Suppressor macrophage treated with lipopolysaccharide for 1 hour (primary cell): Measurements from ENCODE around the gene SVOPL.
A peak's percentile ranks its signal among the peaks of the same experiment; 100 is the strongest.

ENCODE experiments used
- DNase-seq, 3 donors: peaks; one replicate each; pipeline ENCODE4 v3.0.0-alpha.2; 2020 to 2022

Gene SVOPL

DNA sequence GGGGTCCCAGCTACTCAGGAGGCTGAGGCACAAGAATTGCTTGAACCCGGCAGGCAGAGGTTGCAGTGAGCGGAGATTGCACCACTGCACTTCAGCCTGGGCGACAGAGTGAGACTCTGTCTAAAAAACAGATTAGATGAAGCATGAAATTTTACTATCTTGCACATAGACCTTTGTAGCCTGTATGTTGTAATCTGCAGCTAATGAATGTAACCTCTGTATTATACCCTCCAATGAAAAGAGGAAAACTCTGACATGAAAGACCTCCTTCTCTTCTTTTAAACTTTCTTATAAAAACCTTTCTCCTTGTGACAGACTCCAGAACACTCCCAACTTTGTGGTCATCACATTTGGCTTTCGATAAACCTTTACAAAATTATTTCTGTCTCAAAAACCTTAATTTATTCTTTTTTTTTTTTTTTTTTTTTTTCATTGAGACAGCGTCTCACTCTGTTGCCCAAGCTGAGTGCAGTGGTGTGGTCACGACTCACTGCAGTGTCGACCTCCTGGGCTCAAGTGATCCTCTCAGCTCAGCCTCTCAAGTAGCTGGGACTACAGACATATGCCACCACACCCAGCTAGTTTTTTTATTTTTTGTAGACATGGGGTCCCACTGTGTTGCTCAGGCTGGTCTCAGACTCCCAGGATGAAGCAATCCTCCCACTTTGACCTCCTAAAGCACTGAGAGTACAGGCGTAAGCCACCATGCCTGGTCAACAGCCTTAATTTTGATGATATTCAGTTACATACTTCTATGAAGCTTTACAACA is 97.4 kb downstream of the SVOPL start:
- peak in 2 of 3 donors; percentile 5 to 15 for DNase-seq

DNA sequence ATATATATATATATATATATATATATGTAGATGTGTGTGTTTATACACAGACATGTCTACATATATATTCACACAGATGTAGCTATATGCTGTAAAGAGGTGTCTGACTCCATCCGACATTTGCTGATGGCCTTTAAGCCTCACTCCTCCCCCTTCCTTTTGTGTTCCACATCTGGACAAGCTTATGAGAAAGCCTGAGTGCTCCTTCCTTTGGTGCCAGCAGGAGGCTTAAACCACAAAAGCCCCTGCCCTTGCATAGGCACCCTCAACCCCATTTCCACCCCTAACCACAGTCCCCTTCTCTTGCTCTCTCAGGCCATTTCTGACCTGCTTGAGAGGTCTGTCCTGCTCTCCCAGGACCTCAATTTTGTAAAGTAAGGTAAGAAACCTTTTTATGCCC is 98.7 kb downstream of the SVOPL start:
- DNase-seq, result no peak

DNA sequence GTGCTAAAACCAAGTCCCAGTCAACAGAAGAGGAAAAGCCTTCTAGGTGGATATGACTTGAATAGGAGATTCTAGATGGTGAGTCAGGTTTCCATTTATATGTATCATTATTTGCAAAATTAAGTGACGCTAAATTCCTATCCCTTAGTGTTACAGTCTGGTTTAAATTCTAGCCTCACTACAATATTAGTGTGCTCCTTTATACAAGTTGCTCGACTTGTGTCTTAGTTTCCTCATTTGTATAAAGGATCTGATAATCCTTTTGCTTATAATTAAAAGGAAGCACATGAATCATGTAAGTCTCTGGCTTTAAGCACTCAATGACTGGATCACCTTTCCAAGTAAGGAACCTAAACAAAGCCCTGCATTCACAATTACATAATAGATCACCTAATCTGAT is 105.7 kb downstream of the SVOPL start:
- DNase-seq, result no peak

DNA sequence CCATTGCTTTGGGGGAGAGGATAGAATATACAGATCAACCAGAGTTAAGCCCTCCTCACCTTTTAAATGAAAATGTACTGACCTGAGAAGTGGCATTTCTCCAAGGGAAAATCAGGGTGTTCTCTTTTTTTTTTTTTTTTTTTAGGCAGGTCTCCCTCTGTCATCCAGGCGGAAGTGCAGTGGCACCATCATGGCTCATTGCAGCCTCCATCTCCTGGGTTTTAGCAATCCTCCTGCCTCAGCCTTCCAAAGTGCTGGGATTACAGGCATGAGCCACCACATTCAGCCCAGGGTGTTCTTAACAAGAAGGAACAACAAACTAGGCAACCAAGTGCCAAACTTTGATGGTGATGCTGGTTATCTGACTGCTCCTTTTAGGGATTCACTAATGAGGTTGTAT is 111.0 kb downstream of the SVOPL start:
- no peak for DNase-seq

DNA sequence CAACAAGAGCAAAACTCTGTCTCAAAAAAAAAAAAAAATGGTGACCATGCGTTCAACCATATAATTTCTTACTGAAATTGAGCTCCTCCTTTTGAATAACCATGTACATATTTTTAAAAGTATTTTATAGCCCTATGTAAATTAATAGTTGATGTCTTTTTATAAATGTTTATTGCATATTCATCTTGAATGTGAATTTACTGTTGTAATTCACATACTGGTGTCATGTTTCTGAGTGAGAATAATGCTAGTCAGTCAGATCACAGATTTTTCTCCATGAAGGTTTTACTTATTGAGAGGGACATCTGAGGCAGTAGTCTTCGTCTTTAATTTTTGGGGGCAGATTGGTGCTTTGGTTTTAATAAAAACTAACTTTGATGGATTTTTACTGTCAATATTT is 112.2 kb downstream of the SVOPL start:
- no peak for DNase-seq

DNA sequence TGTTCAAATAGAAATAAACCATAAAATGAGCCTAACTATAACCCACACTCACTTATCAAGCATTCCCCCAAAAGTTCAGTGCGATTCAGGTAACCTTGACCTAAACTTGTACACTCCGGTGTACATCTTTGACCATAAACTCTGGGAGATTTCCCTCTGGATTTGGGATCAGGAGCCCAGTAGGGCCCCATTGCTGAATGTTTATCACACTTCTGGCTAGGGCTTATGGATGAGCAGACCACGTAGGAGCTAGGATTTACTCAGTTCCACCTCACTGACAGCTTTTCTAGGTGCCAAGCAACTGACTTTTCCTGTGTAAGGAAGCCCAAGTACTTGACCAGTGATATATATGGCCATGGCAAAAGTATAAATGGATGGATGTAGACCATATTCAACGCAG is 113.7 kb downstream of the SVOPL start:
- no peak for DNase-seq

DNA sequence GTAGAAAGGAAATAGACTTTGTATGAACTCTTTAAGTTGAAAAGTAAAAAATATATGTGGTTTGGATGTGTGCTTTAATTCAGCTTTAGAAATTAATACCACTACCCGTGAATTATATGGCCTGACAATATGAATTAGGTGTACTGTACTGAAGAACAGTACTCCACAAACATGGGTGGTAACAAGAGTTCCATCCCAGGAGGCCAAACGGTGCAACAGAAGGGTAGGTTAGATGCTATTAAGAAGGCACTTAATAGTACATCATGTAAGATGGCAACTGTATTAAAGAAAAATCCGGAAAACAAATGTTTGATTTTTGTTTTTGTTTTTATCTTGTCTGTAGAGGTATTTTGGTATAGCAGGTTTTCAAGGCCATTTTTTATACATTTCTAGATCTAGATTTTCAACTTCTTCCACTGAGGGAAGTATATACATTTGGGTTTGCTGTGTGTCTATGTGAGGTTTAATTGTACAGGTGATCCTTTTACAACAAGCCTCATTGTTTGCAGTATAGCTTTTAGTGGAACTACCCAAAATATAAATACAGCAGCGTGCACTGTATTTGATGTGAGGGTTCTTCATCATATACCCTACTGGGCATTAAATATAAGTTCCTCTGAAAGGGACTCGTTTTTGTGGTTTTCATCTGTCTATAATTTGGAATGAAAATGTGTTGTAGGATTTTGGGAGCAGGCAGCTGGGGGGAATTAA is 115.7 kb downstream of the SVOPL start:
- DNase-seq, result no peak

DNA sequence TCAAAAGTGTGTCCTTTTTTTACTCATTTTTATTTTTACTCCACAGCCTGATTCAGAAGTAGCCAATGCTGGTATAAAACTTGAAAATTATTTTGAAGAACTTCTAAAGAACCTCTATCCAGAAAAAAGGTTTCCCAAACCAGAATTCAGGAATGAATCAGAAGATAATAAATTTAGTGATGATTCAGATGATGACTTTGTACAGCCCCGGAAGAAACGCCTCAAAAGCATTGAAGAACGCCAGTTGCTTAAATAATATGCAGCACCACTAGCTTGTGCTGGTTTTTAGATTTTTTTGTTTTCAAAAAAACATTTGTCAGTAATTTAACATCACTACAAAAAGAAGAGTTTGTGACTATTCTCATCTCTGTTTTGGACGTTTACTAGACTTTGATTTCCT is 116.5 kb downstream of the SVOPL start:
- DNase-seq, result no peak

DNA sequence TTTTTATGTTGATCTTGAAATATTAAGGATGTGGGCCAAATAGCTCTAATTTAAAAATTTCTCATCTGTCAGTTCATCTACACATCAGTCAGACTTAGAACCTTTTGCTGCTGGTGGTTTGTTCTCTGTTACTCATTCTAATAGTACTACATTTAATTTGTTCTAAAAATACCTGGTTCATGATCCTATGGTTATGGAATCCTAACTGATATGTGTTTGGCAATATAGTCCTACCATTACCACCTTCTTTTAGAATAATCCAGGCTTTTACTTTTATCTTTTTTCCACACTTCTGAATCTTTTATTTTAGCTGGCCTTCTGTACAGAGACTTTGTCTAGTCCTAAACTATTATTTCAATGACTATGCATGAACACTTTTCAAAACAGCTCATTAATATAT is 116.9 kb downstream of the SVOPL start:
- no peak for DNase-seq

DNA sequence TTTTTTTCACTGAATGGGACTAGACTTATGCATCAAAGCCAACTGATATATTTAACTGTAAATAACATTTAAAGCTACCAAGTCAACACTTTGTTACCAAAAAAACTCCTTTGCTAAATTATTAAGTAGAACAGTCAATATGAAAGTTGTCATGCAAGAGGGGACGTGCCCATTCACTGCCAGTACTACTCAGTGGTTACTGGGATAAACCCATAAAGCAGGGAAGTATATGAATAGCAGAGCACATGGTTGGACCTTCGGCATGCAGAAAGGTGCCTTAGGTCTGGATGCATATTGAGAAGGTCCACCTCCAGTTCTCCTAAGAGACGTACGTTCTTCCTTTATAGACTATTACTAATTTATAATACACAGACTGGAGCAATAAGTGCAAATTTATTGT is 120.1 kb downstream of the SVOPL start:
- no peak for DNase-seq

DNA sequence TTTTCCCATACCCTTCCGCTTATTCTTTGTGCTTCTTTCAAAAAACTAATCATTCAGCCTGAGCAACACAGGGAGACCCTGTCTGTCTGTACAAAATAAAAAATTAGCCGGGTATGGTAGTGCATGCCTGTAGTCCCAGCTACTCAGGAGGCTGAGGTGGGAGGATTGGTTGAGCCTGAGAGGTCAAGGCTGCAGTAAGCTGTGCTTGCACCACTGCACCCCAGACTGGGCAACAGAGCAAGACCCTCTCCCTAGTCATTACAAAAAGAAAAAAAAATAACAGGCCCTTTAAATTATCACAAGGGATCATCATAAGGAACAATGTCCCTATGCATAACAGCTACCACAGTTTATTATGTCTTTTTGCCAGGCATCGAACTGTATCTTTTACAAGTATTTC is 121.5 kb downstream of the SVOPL start:
- DNase-seq, result no peak

DNA sequence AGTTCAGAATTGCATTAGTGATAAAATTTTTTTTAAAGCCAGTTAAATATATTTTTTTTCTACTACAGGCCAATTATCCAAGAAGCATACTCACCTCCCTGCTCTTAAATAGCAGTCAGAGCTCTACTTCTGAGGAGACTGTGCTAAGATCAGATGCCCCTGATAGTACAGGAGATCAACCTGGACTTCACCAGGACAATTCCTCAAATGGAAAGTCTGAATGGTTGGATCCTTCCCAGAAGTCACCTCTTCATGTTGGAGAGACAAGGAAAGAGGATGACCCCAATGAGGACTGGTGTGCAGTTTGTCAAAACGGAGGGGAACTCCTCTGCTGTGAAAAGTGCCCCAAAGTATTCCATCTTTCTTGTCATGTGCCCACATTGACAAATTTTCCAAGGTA is 122.0 kb downstream of the SVOPL start:
- DNase-seq, result no peak

DNA sequence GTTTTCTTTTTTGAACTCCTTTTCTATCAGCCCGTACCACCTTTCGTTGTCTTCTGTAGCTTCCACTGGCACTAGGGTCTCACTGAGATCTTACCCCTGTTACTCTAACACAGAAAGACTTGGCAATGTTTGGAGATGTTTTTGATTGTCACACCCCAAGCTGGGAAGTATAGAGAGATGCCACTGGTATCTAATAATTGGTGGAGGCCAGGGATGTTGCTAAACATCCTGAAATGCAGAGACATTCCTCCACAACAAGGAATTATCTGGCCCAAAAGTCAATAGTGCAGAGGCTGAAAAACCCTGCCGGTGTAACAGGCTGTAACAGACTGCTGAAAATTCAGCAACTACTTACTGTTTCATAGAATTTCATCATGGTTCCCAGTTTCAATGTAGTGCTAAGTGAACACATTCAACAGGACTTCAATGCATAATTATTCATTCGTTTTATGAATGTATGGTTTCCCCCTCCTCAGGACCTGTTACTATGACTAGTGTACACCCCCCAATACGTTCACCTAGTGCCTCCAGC is 125.2 kb downstream of the SVOPL start:
- DNase-seq, result no peak

DNA sequence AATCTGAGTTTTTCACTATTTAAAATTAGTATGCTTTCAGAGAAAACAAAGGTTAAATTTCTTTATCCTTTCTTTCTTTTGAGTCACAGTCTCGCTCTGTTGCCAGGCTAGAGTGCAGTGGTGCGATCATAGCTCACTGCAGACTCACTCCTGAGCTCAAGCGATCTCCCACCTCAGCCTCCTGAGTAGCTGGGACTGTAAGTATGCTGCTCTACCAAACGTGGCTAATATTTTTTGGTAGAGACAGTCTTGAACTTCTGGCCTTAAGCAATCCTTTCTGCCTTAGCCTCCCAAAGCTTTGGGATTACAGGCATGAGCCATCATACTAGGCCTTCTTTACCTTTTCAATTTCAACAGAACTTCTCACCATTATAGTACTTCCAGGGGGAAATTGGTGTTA is 127.4 kb downstream of the SVOPL start:
- no peak for DNase-seq

DNA sequence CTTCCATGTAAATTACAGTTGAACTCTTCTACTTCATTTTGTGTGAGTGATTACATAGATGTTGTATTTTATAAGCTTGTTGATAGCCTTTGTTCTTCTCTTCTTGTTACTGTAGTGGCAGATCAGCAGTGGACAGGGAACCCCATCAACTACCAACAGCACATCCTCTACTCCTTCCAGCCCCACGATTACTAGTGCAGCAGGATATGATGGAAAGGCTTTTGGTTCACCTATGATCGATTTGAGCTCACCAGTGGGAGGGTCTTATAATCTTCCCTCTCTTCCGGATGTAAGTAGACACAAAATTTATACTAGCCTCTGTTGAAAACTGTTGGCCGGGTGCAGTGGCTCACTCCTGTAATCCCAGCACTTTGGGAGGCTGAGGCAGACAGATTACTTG is 130.4 kb downstream of the SVOPL start:
- DNase-seq, result no peak

DNA sequence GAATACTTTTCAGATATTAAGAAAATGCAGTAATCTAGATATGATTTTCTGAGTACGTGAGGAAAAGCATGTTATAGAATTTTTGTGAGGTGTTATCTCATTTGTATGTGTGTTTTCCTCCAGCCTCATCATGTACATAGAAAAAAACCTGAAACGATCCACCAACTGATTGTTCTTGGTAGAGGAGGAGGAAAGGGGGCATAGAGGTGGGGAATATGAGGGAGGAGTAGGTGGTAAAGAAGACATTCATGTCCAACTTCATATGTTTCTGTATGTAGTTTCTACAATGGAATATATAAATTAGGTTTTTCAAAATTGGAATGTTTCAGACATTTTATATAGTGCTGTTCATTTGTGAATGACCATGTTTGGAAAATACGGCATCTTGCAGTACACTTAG is 131.7 kb downstream of the SVOPL start:
- no peak for DNase-seq

DNA sequence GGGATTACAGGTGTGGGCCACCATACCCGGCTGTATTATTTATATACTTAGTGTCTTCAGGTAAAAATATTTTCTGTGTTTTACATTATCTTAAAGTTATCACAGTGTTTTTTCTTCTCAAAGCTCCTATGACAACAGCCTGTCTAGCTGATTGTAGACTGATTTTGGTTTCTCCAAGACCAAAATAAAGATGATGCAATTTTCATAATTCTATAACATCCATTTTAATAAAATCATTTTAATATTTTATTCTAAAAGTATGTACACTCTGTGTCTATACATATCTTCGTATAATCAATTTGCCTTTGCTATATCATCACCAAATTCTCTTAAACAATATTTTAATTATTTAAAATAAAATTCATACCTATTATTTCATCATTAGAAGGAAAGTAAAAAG is 132.5 kb downstream of the SVOPL start:
- no peak for DNase-seq

DNA sequence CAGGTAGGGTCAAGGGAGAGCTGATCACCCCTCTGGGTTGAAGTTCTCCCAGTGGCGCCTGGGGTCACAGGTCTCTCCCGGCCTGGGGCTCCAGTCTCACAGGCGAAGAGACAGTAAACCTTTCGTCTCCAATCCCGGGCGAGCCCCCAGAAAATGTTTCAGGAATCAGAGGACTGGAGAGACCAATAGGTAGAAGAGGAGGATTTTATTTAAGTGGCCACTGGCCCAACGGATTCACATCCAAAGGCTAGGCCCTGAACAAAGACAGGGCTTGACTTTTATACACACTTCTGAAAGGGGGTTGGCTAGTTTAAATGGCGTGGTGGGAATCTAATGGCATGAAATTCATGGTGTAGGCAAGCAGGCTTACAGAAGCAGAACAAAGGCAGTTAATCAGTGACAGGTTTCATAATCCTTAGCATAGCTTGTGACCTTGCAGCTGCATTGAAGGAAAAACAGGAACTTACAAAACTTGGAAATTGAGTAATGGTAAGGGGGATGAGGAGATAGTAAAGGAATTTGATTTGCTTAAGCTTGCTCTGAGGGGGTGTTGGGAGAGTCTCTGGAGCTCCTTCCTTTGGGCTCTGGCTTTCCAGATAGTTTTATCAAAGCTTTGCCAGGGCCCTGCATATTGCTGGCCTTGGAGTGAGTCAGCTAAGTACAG is 135.6 kb downstream of the SVOPL start:
- DNase-seq, result peak; percentile 62 to 80 (median 78)

DNA sequence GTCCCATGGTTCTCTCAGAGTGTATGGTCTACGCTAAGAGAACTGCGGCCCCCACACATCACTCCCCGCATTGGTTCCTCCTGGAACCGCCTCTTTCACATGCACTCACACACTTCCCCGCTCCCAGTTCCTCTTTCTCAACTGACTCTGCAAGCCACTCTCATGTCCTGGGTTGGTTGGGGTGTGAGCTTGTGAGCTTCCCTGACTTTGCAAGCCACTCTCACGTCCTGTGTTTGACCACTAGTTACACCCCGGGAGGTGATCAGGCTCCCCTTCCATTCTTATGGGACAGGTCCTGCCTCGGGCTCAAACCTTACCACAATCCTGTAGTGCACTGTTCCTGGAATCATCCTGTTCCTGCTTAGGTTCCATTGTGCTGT is 136.1 kb downstream of the SVOPL start:
- DNase-seq, result peak in 2 of 3 donors; percentile 8 to 9

DNA sequence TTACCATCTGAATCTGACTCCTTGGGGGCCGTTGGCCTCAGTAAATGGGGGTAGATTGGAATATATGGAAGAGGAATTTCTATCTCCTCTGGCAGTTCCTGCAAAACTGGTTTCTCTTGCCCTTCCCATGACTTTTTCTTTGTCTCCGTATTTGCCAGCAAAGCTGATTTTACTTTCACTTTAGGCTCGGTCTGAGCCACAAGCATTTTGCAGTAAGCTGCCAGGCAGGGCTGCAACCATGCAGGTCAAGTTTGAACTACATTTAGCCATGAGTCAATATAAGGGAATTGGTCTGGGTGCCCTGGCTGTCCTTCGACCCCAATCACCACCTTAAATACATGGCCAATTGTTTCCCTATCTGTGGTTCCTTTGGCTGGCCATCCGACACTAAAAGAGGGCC is 136.8 kb downstream of the SVOPL start:
- DNase-seq, result no peak

DNA sequence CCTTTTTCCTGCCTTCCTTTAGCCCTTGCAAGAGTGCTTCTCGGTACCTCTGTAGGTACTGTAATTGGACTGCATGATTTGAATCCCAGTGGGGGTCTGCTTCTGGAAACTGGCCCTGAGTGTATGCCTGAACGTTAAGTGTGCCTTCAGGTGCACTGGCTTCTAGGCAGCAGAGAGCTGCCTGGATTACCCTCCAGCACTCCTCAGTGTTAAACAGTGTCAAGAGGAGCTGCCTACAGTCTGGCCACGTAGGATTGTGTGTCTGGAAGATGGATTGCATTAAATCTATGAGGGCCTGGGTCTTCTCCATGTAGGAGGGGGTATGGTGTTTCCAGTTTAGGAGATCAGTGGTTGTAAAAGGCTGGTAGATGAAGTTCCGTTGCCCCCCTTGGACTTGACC is 137.4 kb downstream of the SVOPL start:
- no peak for DNase-seq

DNA sequence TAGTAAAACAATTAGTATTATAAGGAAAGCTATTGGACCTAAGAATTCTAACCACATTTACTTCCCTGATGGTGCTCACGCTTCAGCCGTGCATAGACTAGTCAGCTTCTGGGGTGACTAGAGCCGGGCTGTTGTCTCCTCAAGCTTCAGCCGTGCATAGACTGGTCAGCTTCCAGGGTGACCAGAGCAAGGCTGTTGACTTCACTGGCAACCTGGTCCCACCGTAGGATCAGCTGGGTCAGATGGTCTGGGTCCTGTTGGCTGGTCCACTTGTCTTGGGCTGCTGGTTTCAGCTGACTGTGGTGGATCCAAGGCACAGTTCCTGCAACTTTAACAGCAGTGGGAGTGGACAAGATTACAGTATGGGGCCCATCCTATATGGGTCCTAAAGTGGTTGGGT is 141.7 kb downstream of the SVOPL start:
- no peak for DNase-seq

DNA sequence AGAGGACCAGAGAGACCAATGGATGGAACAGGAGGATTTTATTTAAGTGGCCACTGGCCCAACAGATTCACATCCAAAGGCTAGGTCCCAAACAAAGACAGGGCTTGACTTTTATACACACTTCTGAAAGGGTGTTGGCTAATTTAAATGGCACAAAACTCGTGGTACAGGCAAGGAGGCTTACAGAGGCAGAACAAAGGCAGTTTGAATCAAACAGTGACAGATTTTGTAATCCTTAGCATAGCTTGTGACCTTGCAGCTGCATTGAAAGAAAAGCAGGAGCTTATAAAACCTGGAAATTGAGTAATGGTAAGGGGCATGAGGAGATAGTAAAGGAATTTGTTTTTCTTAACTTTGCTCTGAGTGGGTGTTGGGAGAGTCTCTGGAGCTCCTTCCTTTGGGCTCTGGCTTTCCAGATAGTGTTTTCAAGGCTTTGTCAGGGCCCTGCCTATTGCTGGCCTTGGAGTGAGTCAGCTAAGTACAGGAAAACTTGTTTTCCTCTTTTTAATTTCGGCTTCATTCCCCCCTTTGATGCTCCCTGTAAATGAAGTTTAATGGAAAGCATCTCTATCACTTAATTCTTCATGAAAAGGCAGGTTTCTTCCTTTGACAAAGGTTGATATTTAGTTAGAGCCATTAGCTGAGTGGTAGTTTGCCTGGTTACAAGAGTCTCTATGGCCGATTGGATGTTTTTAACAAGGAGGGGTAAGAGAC is 144.2 kb downstream of the SVOPL start:
- DNase-seq, result peak in 2 of 3 donors; percentile 8 to 12
